SU-DHL-6 (cell line): Measurements from ENCODE around the gene LRRC2.

Experiments used
- H2AFZ ChIP-seq: fragments of 200-600 bp; sonication (generic); 2 replicates; pipeline ENCODE4 v1.6.1; 2014; ENCODE audit warnings: low read depth, mild to moderate bottlenecking, moderate library complexity, mixed read lengths, antibody characterized with exemption, low read length; ENCODE audit not compliant: severe bottlenecking
- H3F3A ChIP-seq: fragments of 200-600 bp; shearing (Covaris generic); 2 replicates; pipeline ENCODE4 v1.6.0; 2016; ENCODE audit warnings: antibody characterized with exemption, mild to moderate bottlenecking; ENCODE audit not compliant: insufficient read depth
- H3K27ac ChIP-seq: fragments of 200-600 bp; sonication (generic); 2 replicates; pipeline ENCODE4 v1.5.1; 2016; ENCODE audit warnings: low read depth, mild to moderate bottlenecking, low read length, moderate library complexity, mixed read lengths
- H3K27me3 ChIP-seq: fragments of 200-600 bp; sonication (generic), shearing (Covaris generic); 2 replicates; pipeline ENCODE4 v1.6.0; 2014; ENCODE audit warnings: mild to moderate bottlenecking, low read length
- H3K36me3 ChIP-seq: fragments of 200-600 bp; sonication (generic); 2 replicates; pipeline ENCODE4 v1.6.1; 2014; ENCODE audit warnings: mild to moderate bottlenecking, low read length, mixed read lengths
- H3K4me2 ChIP-seq: fragments of 300-600, 200-600 bp; shearing (Covaris generic), sonication (generic); 2 replicates; pipeline ENCODE4 v1.6.0; 2014; ENCODE audit warnings: low read length, low read depth, mild to moderate bottlenecking; ENCODE audit not compliant: poor library complexity, severe bottlenecking
- H3K4me3 ChIP-seq: fragments of 200-600 bp; sonication (generic); 2 replicates; pipeline ENCODE4 v1.5.1; 2014; ENCODE audit warnings: antibody characterized with exemption, low read length, mild to moderate bottlenecking, mixed read lengths; ENCODE audit not compliant: insufficient read depth, poor library complexity, severe bottlenecking
- H3K79me2 ChIP-seq: fragments of 200-600 bp; sonication (generic); 2 replicates; pipeline ENCODE4 v1.6.1; 2014; ENCODE audit warnings: mild to moderate bottlenecking, low read length, moderate library complexity; ENCODE audit not compliant: insufficient read depth
- H3K9ac ChIP-seq: fragments of 200-600 bp; sonication (generic); 2 replicates; pipeline ENCODE4 v1.7.0; 2014; ENCODE audit warnings: mild to moderate bottlenecking, low read length
- H3K9me2 ChIP-seq: fragments of 200-600 bp; sonication (generic); replicated peaks from 2 replicates; pipeline ENCODE4 v1.6.1; 2014; ENCODE audit warnings: low read length; ENCODE audit not compliant: insufficient read depth
- H3K9me3 ChIP-seq: fragments of 200-600 bp; sonication (generic); 2 replicates; pipeline ENCODE4 v1.6.1; 2014; ENCODE audit warnings: low read length, mixed read lengths; ENCODE audit not compliant: insufficient read depth
- H4K20me1 ChIP-seq: fragments of 200-600 bp; sonication (generic); 2 replicates; pipeline ENCODE4 v1.6.1; 2014; ENCODE audit warnings: low read depth, mild to moderate bottlenecking, antibody characterized with exemption, low read length, moderate library complexity, mixed read lengths
- EZH2phosphoT487 ChIP-seq: fragments of 200-600 bp; sonication (generic), shearing (Covaris generic); conservative IDR thresholded peaks from 2 replicates; pipeline ENCODE4 v1.6.1; 2018; ENCODE audit warnings: mild to moderate bottlenecking, antibody characterized with exemption, low read length, moderate library complexity, mixed read lengths
- TF ChIP-seq, protein P1 (sequence below): fragments of 200-600 bp; sonication (generic); IDR thresholded peaks from one replicate; pipeline ENCODE4 v1.5.1; 2017; ENCODE audit warnings: antibody characterized with exemption, mild to moderate bottlenecking, low read length, moderate library complexity; ENCODE audit not compliant: insufficient read depth, poor library complexity, severe bottlenecking

LRRC2 gene, protein sequence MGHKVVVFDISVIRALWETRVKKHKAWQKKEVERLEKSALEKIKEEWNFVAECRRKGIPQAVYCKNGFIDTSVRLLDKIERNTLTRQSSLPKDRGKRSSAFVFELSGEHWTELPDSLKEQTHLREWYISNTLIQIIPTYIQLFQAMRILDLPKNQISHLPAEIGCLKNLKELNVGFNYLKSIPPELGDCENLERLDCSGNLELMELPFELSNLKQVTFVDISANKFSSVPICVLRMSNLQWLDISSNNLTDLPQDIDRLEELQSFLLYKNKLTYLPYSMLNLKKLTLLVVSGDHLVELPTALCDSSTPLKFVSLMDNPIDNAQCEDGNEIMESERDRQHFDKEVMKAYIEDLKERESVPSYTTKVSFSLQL

DNA sequence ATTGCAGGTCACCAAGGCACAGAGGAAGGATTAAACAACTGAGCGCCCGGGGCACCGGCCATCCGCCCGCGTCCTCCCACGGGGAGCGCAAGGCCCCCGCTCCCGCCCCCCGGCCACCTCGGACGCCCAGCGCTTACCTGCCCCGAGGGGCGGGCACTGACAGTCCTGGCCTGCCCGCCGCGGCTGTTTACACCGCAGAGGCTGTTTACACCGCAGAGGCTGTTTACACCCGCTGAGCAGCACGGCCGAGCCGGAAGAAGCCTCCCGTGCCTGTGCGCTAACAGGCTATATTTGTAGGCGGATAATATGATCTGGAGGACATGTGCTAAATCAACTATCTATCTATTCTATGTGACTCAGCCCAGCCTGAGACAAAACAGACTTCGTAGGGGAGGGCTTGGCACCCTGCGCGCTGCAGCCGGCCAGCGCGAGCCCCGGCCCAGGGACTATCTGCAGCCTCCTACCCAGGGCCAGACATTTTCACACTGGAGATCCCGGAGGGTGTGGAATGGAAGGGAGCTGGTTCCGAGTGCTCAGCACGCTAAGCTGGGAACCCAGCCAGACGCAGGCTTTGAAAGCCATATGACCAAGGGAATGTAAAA lies at the start of gene LRRC2:
TSS of gene LRRC2 (minus strand) at position 263 of the 602 bp plus-strand sequence. CDS start 14,711 bp downstream, outside the sequence.
- Histone ChIP-seq H3K4me3 (no peak within 1 kb of the TSS), H3K4me2 (no peak within 1 kb of the TSS), H3K9me2 (no peaks in the 10 kb centered on the region), H3K36me3 (no peaks in the 10 kb centered on the region), H3K9ac (no peak within 1 kb of the TSS), H3K27ac (no peak within 1 kb of the TSS), H4K20me1 (no peaks in the 10 kb centered on the region), H3F3A (no peaks in the 10 kb centered on the region), H3K9me3 (no peaks in the 10 kb centered on the region), H2AFZ (no peak within 1 kb of the TSS), H3K79me2 (no peaks in the 10 kb centered on the region), H3K27me3 (no peaks in the 10 kb centered on the region)
- TF ChIP-seq EZH2phosphoT487, result no peak
- TF ChIP-seq, protein P1, sequence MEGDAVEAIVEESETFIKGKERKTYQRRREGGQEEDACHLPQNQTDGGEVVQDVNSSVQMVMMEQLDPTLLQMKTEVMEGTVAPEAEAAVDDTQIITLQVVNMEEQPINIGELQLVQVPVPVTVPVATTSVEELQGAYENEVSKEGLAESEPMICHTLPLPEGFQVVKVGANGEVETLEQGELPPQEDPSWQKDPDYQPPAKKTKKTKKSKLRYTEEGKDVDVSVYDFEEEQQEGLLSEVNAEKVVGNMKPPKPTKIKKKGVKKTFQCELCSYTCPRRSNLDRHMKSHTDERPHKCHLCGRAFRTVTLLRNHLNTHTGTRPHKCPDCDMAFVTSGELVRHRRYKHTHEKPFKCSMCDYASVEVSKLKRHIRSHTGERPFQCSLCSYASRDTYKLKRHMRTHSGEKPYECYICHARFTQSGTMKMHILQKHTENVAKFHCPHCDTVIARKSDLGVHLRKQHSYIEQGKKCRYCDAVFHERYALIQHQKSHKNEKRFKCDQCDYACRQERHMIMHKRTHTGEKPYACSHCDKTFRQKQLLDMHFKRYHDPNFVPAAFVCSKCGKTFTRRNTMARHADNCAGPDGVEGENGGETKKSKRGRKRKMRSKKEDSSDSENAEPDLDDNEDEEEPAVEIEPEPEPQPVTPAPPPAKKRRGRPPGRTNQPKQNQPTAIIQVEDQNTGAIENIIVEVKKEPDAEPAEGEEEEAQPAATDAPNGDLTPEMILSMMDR, result no peak

GRCh38 chr3:46615050-46615775 lies 49.1 kb upstream of the LRRC2 start:
- no peak overlapping the region for H3K9ac ChIP-seq
- H3K9me3 ChIP-seq, result no peaks in the 10 kb centered on the region
- no peak overlapping the region for H2AFZ ChIP-seq
- no peaks in the 10 kb centered on the region for H3K27me3 ChIP-seq
- no peaks in the 10 kb centered on the region for H3F3A ChIP-seq
- no peaks in the 10 kb centered on the region for H4K20me1 ChIP-seq
- TF ChIP-seq, protein P1, result no peak
- no peak for TF ChIP-seq EZH2phosphoT487
- H3K4me2 ChIP-seq, result no peak overlapping the region
- H3K4me3 ChIP-seq, result no peak overlapping the region
- no peaks in the 10 kb centered on the region for H3K79me2 ChIP-seq
- no peaks in the 10 kb centered on the region for H3K9me2 ChIP-seq
- no peak overlapping the region for H3K27ac ChIP-seq
- H3K36me3 ChIP-seq, result no peaks in the 10 kb centered on the region

DNA sequence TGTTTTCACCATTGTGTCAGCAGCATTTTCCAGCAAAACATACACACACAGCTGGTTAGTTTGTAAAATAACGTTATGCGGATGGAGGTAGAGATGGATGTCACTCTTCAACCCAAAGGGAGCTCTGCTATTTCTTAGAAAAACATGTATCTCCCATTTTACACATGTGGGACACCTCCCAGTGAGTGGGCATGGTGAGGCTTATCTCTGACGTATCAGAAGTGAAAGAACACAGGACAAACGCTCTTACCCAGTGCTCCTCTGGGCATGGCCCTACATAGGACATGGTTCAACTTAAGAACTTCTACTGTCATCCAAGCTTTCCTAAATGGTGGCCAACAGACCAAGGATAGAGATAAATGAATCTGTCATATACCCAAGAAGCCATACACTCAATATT lies 48.3 kb upstream of the LRRC2 start:
- H2AFZ ChIP-seq, result no peak overlapping the region
- H3K9ac ChIP-seq, result no peak overlapping the region
- no peak overlapping the region for H3K4me2 ChIP-seq
- TF ChIP-seq EZH2phosphoT487, result no peak
- TF ChIP-seq, protein P1, result no peak
- no peaks in the 10 kb centered on the region for H3K9me3 ChIP-seq
- H3K79me2 ChIP-seq, result no peaks in the 10 kb centered on the region
- H3K9me2 ChIP-seq, result no peaks in the 10 kb centered on the region
- no peaks in the 10 kb centered on the region for H3K27me3 ChIP-seq
- no peaks in the 10 kb centered on the region for H4K20me1 ChIP-seq
- no peak overlapping the region for H3K4me3 ChIP-seq
- H3K27ac ChIP-seq, result no peak overlapping the region
- H3F3A ChIP-seq, result no peaks in the 10 kb centered on the region
- H3K36me3 ChIP-seq, result no peaks in the 10 kb centered on the region
